Measurements from ENCODE around the gene ARHGEF5.

DNA sequence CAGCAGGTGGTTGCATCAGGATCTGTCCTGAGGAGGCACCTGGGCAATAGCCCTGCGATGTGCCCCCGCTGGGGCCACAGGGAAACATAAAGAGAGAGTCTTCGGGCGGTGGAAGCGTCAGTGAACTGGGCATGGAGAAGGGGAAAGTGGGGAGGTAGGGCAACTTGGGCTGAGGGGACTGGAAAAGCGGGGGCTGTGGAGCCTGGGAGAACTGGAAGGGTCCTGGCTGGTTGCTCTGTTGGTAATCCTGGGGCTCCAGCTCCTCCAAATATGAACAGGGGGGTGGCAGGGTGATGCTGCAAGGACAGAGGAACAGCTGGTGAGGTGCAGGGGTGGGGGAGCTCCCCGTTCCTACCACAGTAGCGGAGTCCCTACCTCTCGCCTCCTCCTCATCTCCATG is 43.1 kb downstream of the ARHGEF5 start:
- TF ChIP-seq, protein P1, sequence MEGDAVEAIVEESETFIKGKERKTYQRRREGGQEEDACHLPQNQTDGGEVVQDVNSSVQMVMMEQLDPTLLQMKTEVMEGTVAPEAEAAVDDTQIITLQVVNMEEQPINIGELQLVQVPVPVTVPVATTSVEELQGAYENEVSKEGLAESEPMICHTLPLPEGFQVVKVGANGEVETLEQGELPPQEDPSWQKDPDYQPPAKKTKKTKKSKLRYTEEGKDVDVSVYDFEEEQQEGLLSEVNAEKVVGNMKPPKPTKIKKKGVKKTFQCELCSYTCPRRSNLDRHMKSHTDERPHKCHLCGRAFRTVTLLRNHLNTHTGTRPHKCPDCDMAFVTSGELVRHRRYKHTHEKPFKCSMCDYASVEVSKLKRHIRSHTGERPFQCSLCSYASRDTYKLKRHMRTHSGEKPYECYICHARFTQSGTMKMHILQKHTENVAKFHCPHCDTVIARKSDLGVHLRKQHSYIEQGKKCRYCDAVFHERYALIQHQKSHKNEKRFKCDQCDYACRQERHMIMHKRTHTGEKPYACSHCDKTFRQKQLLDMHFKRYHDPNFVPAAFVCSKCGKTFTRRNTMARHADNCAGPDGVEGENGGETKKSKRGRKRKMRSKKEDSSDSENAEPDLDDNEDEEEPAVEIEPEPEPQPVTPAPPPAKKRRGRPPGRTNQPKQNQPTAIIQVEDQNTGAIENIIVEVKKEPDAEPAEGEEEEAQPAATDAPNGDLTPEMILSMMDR (IDR thresholded peaks at IDR 0.05; ENCODE audit: insufficient read depth, low read length) = no peak
- TF ChIP-seq GABPA (IDR thresholded peaks at IDR 0.05; ENCODE audit: low read depth) (no peak), POLR2AphosphoS5 (IDR thresholded peaks at IDR 0.05; ENCODE audit: low read depth) (no peak)
- TF ChIP-seq, protein P2, sequence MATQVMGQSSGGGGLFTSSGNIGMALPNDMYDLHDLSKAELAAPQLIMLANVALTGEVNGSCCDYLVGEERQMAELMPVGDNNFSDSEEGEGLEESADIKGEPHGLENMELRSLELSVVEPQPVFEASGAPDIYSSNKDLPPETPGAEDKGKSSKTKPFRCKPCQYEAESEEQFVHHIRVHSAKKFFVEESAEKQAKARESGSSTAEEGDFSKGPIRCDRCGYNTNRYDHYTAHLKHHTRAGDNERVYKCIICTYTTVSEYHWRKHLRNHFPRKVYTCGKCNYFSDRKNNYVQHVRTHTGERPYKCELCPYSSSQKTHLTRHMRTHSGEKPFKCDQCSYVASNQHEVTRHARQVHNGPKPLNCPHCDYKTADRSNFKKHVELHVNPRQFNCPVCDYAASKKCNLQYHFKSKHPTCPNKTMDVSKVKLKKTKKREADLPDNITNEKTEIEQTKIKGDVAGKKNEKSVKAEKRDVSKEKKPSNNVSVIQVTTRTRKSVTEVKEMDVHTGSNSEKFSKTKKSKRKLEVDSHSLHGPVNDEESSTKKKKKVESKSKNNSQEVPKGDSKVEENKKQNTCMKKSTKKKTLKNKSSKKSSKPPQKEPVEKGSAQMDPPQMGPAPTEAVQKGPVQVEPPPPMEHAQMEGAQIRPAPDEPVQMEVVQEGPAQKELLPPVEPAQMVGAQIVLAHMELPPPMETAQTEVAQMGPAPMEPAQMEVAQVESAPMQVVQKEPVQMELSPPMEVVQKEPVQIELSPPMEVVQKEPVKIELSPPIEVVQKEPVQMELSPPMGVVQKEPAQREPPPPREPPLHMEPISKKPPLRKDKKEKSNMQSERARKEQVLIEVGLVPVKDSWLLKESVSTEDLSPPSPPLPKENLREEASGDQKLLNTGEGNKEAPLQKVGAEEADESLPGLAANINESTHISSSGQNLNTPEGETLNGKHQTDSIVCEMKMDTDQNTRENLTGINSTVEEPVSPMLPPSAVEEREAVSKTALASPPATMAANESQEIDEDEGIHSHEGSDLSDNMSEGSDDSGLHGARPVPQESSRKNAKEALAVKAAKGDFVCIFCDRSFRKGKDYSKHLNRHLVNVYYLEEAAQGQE (IDR thresholded peaks at IDR 0.05; ENCODE audit: insufficient replicate concordance, low read depth) = no peak
